Parathyroid adenoma (tissue), 2 donors: Measurements from ENCODE around the gene ADCY1.

ENCODE experiments used
- H2AFZ ChIP-seq: fragments of 300-600 bp; sonication (generic); one replicate; pipeline ENCODE4 v1.7.0; 2017; ENCODE audit warnings: antibody characterized with exemption, mild to moderate bottlenecking
- H3K27ac ChIP-seq: fragments of 300-600 bp; sonication (generic); one replicate; pipeline ENCODE4 v1.7.0; 2017
- H3K27me3 ChIP-seq: fragments of 300-600 bp; sonication (generic); one replicate; pipeline ENCODE4 v1.7.0; 2017; ENCODE audit warnings: low read length; ENCODE audit not compliant: control insufficient read depth, insufficient read depth
- H3K36me3 ChIP-seq: fragments of 300-600 bp; sonication (generic); one replicate; pipeline ENCODE4 v1.7.0; 2017; ENCODE audit warnings: low read length; ENCODE audit not compliant: control insufficient read depth, insufficient read depth
- H3K4me1 ChIP-seq: fragments of 300-600 bp; sonication (generic); one replicate; pipeline ENCODE4 v1.7.0; 2017; ENCODE audit warnings: control low read depth
- H3K4me2 ChIP-seq: fragments of 300-600 bp; sonication (generic); one replicate; pipeline ENCODE4 v1.7.0; 2017; ENCODE audit warnings: low read length
- H3K4me3 ChIP-seq: fragments of 300-600 bp; sonication (generic); one replicate; pipeline ENCODE4 v1.7.0; 2017; ENCODE audit warnings: low read depth, low read length
- H3K79me2 ChIP-seq: fragments of 300-600 bp; sonication (generic); one replicate; pipeline ENCODE4 v1.7.0; 2017; ENCODE audit warnings: control low read depth
- H3K9ac ChIP-seq: fragments of 300-600 bp; sonication (generic); one replicate; pipeline ENCODE4 v1.7.0; 2017; ENCODE audit warnings: mild to moderate bottlenecking
- H3K9me3 ChIP-seq: fragments of 300-600 bp; sonication (generic); one replicate; pipeline ENCODE4 v1.7.0; 2017; ENCODE audit warnings: low read length; ENCODE audit not compliant: control insufficient read depth
- TF ChIP-seq, protein P1 (sequence below): fragments of 300-600 bp; sonication (generic); IDR thresholded peaks from one replicate; pipeline ENCODE4 v1.7.0; 2017; ENCODE audit warnings: antibody characterized with exemption, mild to moderate bottlenecking
- donor health status: primary hyperparathyroidism.

ADCY1 gene

GRCh38 chr7:45710271-45711160, 136.3 kb downstream of the ADCY1 start:
- Histone ChIP-seq H3K79me2 (no peaks in the 10 kb centered on the region), H3K9ac (no peak overlapping the region), H3K9me3 (no peaks in the 10 kb centered on the region), H3K4me1 (no peaks in the 10 kb centered on the region), H3K36me3 (no peaks in the 10 kb centered on the region), H3K4me3 (no peak overlapping the region), H2AFZ (no peak overlapping the region), H3K27ac (no peak overlapping the region), H3K4me2 (no peak overlapping the region), H3K27me3 (no peaks in the 10 kb centered on the region)
- TF ChIP-seq, protein P1, sequence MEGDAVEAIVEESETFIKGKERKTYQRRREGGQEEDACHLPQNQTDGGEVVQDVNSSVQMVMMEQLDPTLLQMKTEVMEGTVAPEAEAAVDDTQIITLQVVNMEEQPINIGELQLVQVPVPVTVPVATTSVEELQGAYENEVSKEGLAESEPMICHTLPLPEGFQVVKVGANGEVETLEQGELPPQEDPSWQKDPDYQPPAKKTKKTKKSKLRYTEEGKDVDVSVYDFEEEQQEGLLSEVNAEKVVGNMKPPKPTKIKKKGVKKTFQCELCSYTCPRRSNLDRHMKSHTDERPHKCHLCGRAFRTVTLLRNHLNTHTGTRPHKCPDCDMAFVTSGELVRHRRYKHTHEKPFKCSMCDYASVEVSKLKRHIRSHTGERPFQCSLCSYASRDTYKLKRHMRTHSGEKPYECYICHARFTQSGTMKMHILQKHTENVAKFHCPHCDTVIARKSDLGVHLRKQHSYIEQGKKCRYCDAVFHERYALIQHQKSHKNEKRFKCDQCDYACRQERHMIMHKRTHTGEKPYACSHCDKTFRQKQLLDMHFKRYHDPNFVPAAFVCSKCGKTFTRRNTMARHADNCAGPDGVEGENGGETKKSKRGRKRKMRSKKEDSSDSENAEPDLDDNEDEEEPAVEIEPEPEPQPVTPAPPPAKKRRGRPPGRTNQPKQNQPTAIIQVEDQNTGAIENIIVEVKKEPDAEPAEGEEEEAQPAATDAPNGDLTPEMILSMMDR = no peak

GRCh38 chr7:45711161-45711490, 137.0 kb downstream of the ADCY1 start:
- no peaks in the 10 kb centered on the region for H3K36me3 ChIP-seq
- H3K9ac ChIP-seq = no peak overlapping the region
- H3K4me1 ChIP-seq = no peaks in the 10 kb centered on the region
- H3K27ac ChIP-seq = no peak overlapping the region
- TF ChIP-seq, protein P1 = no peak
- no peaks in the 10 kb centered on the region for H3K9me3 ChIP-seq
- H3K79me2 ChIP-seq = no peaks in the 10 kb centered on the region
- no peaks in the 10 kb centered on the region for H3K27me3 ChIP-seq
- H2AFZ ChIP-seq = no peak overlapping the region
- no peak overlapping the region for H3K4me2 ChIP-seq
- no peak overlapping the region for H3K4me3 ChIP-seq

DNA sequence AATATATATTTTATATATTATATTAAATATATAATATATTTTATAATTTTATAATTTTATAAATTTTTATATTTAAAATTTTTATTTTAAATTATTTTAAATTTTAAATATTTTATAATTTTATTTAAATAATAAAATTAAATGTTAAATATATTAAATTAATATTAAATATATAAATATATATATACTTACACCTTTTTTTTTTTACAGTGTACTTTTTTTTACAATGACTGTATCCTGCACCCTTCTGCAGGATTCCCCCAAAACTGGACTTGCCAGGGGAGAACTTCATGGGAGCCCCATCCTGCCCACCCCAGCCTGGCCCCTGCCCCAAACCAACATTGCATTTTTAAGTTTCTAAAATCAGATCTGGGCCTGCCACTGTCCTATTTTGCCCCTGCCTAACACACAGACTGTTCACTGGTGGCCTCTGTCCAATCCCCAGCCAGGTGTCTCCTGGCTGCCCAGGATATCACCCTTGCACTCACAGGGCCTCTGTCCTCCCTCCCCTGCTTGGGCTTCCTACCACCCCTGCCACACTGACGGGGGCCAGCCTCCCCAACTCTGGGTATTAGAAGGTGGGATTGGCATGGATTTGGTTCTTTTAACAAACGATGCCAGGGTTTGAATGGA, 138.0 kb downstream of the ADCY1 start:
- Histone ChIP-seq H3K4me2 (no peak overlapping the region), H3K27me3 (no peaks in the 10 kb centered on the region), H3K9ac (no peak overlapping the region), H3K79me2 (no peaks in the 10 kb centered on the region), H3K4me1 (no peaks in the 10 kb centered on the region), H3K4me3 (no peak overlapping the region), H3K27ac (no peak overlapping the region), H2AFZ (no peak overlapping the region), H3K36me3 (no peaks in the 10 kb centered on the region), H3K9me3 (no peaks in the 10 kb centered on the region)
- TF ChIP-seq, protein P1 = no peak

DNA sequence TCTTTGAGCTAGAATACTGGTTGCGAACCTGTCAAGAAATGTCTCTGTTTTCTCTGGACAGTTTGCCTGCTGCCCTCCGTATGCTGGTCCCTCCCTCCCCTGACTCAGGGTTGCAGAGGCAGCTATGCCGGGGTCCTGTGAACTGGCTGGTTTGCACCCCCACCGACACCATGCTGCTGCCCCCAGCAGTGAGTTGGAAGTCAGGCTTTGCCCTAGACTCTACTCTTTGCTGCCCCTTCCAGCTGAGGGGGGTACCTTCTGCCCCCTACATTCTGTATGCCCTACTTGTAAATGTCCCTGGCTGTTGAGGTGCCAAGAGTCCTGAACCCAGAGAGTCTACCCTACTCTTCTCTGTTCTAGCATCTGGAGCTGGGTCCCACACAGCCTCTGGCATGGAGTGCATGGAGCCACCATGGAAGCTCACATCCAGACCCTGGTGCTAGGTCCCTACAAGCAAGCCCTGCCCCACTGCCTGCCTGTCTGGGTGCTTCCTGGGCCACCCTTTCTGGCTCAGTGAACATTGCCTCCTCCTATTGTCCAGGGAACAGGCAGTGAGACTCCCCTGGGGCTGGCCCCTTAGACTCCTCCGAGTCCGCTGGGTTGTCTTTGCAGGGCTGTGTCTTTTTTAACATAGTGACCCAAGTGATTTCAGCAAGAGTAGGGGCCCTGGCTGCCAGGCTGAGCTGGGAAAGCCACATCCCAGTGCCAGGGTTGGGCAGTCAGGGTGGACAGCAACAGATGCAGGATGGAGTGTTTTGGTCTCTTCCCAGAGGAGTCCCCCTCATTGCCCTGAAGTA, 138.9 kb downstream of the ADCY1 start:
- no peaks in the 10 kb centered on the region for H3K36me3 ChIP-seq
- TF ChIP-seq, protein P1 = no peak
- H3K27me3 ChIP-seq = no peaks in the 10 kb centered on the region
- no peak overlapping the region for H3K4me3 ChIP-seq
- H3K4me2 ChIP-seq = no peak overlapping the region
- H3K9me3 ChIP-seq = no peaks in the 10 kb centered on the region
- no peak overlapping the region for H3K27ac ChIP-seq
- H3K9ac ChIP-seq = no peak overlapping the region
- no peak overlapping the region for H2AFZ ChIP-seq
- H3K79me2 ChIP-seq = no peaks in the 10 kb centered on the region
- no peaks in the 10 kb centered on the region for H3K4me1 ChIP-seq
